Stimulated activated CD4-positive, alpha-beta T cell treated with anti-CD3 and anti-CD28 coated beads, Interleukin-15, amount 100 ng/mL, for 1 hour (primary cell): ENCODE data around the gene BABAM2.

ENCODE experiments used
- DNase-seq, 2 donors: peaks; one replicate each; pipeline ENCODE4 v3.0.0-alpha.2; 2020; ENCODE audit warnings: low read depth in 1 of 2, low spot score in 1 of 2

Gene BABAM2

DNA sequence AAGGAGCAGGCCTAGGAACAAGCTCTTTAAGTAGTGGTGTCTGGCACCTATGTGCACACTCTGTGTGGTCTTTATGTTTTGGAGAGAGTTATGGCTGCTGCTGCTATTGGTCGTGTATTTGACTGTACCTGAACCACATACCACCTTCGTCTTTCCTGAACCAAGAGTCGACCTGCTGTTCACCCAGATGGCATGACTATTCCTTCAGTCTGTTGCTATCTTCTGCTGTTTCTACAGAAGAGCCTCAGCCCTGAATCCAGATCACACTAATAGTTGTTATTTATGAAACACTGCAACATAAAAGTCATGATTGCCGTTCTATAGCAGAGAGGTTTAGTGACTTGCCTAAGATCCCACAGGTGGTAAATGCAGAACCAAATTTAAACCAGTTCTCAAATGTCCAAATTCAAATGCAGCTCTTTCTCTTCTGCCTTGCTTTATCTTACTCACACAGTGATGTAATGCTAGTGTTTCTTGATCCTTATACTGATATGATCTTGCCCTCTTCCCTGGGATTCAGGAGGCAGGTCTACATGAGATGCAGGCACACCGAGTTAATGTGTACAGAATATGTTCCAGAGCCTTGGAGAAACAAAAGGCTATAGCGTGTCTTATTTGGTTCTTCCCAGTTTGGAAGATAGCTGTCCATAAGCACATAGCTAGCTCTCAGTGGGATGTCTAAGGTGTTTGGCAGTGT is 380.1 kb downstream of the BABAM2 start:
- DNase-seq: no peak

DNA sequence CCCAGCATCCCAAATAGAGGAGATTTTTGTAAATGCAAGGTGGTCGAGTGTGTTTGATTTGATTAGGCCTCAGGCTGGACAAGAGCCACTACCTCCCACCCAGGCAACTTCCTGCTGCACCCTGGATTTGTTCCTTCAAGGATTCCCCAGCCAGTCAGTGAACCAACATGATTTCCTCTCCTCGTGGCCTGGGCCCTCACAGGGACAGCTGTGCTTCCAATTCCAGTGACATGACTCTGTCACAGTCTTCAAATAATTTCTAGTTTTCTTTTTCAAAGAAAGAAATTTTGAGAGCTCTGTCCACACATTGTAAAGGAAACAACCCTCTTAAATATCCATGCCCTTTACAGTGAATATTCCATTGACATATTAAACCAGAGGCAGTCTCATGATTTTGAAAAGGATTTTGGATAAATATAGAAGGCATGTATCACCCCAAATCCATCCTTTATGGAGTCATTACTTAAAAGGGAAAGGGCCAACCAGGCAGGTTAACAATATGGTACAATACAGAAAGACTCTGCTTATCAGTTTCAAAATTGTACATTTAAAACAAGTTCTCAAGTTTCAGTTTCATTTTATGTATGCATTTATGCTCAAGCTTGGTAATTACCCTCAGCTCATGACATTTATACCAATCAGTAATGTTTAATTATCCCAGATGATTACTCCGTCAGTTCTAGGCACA is 380.8 kb downstream of the BABAM2 start:
- no peak for DNase-seq

DNA sequence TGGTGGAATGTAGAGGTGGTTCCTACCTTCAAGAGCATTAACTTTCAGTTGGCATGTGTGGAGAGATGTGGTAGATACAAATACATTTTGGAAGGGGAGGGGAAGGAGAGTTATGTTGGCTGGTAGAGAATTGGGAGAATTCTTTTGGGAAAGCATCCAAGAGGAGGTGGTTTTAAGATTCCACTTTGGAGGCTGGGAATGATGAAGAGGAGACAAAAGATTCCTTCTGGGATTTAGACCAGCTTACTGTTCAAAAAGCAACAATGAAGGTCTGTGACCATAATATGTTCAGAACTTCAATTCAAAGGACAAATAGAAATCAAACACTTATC is 381.4 kb downstream of the BABAM2 start:
- DNase-seq: no peak

DNA sequence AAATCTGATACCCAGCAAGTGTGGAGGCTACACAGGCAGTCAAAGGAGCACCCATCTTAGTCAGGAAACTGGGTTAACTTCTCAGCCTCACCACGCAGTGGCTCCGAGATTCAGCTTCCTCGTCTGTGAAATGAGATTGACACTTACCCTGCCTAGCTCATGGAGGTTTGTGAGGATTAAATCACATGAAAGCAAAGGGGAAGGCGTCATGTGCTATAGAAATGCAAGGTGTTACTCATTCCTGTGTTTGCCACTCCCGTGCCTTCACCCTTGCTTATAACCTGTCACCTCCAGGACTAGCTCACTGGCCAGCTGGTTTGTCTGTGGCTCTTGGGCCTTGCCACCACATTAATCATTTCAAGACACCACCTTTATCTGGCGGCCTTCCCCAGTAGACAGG is 383.2 kb downstream of the BABAM2 start:
- DNase-seq: no peak

DNA sequence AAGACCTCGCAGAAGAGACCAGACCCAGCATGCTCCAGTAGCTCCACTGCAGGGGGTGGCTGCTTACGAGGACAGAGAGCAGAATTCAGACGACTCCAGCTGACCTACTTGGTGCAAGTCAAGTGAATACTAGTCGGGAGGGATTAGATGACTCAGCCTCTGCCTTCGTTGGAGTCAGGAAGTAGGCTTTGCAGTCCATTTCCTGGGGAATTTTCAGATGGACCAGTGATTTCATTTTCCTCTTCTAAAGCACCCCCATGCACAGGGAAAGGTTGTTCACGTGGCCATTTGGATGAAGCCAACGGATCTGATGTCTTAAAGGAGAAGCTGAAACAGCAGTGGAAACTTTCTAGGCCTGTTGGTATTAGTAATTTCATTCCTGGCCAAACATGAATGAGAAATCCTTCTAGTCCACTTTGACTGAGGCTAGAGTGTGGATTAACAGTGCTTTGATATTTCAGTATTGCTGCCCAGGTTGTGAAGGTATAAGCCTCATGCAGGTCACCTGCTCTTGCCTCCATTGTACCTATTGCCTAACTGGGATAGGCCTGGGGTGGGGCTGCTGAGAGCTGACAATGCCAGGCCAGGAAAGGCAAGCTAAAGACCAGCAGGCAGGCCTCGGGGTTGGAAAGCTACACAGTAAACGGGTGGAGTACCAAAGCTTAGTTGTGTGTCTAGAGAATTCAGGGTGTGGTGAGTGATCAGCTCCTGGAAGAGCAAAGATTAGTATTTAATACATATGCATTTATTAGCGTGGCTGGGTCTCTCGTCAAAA is 384.6 kb downstream of the BABAM2 start:
- DNase-seq: no peak

DNA sequence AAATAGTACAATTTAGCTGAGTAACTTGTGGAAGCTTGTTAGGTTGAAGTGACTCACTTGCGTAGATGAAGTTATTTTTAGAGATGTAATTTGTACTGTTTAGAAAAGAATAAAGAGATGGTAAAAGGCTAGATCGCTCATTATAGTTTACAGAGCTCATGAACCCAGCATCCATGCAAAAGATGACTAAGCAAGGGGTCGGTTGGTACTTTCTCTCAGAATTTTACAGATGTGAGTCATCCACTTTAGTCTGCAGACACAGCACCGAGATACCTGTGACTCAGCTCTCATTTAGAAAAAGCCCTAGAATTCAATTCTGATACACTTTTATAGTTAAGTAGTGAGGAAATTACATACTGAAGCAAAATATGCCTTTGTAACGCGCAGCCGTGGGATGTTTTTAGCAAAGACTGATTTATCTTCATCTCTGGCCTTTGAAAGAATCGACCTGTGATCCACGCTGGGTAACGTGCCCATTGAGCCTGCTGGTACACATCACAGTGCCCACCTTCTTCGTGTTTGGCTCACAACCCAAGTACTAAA is 385.6 kb downstream of the BABAM2 start:
- DNase-seq: peak in 1 of 2 donors; percentile 7

DNA sequence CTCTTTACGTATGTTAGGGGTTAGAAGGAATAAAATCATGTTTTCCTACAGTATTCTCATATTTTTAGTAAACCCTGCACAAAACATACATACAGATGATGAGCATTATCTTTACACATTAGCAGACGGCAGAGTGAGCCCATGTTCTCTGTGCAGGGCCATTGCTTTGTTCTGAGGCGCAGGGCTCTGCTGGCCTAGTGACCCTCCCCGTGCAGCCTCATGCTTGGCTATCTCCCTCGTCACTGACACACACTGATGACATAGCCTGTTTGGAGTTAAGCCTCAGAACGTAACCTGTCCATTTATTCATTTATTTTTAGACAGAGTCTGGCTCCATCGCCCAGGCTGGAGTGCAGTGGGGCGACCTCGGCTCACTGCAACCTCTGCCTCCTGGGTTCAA is 386.3 kb downstream of the BABAM2 start:
- no peak for DNase-seq

DNA sequence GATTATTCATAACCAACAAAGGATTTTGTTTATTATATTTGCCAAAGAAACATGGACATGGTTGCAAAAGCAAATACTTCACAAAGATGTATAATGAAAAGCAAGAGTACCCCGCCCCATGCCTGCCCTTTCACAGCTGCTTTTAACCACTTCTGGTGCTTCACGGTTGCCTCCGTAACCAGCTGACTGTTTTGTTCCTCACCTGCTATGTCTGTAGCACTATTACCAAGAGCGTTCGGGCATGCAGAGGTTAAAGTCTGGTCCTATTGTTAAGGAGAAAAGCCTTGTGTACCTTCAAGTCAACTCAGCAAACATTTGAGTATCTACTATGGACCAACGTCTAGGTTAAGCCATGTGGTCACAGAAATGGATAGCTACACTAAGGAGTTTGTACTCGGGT is 386.9 kb downstream of the BABAM2 start:
- no peak for DNase-seq

DNA sequence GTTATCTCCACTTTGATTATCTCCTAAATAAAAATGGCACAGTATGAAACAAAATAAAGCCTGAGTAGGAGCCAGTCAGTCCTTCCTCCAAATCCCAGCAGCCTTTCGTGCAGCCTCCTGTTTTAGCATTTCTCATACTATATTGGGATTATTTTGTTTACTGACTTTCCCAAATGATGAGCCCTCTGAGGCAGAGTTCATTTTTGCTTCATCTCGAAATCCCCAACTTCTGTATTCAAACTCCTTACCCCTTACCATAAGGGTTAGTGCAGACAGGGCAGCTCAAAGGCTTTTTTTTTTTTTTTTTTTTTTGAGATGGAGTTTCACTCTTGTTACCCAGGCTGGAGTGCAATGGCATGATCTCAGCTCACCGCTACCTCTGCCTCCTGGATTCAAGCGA is 388.8 kb downstream of the BABAM2 start:
- no peak for DNase-seq

DNA sequence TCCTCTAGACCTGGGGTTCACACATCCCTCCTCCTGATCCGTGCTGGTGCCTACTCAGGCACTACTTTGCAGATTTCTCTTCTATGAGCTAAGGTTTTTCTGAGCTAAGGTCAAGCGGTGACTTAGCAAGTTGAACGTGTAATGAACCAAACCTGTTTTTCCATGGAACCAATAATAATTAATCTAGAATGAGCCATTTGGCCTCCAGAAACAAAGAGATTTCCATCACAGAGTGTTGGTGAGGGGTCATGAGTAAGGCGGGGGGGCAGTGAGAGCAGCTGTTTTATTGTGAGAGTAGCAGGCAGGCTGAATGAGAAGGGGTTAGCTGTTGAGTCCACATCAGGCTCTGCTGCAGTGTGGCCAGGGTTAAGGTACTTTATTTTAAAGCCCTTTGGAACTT is 390.1 kb downstream of the BABAM2 start:
- DNase-seq: no peak

DNA sequence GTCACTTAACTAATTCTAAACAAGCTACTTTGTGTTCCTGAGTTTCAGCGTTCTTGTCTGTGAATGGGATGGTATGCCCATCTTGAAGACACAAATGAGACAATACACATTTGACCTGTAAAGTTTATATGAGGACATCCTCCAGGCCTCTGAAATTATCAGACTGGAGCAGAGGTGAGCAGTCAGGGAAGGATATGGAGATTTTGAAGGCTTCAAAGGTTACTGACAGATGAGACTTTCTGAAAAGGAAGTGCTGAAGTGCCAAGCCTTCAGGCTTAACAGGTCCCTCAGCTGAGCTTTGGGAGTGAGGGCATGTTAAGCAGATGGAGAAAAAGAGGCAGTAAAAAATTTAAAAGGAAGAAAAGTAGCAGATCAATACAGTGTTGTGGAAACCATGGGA is 391.2 kb downstream of the BABAM2 start:
- no peak for DNase-seq

DNA sequence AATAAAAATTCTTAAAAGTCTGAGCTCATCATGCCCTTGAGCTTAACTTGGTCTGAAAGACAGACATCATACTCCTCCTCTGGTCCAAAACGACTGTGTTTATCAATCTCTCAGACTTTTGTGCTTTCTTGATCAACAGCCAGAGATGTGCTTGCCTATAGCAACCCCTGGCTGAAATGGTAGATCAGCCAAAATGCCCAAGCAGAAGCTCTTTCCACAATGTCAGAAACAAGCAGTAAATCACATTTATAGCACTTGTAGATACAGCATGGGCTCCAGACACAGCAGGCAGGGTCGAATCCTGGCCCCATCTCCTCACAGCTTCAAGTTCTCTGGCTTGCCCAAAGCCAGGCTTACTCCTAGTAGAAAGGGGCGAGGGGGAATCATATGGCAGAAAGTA is 391.7 kb downstream of the BABAM2 start:
- DNase-seq: no peak

DNA sequence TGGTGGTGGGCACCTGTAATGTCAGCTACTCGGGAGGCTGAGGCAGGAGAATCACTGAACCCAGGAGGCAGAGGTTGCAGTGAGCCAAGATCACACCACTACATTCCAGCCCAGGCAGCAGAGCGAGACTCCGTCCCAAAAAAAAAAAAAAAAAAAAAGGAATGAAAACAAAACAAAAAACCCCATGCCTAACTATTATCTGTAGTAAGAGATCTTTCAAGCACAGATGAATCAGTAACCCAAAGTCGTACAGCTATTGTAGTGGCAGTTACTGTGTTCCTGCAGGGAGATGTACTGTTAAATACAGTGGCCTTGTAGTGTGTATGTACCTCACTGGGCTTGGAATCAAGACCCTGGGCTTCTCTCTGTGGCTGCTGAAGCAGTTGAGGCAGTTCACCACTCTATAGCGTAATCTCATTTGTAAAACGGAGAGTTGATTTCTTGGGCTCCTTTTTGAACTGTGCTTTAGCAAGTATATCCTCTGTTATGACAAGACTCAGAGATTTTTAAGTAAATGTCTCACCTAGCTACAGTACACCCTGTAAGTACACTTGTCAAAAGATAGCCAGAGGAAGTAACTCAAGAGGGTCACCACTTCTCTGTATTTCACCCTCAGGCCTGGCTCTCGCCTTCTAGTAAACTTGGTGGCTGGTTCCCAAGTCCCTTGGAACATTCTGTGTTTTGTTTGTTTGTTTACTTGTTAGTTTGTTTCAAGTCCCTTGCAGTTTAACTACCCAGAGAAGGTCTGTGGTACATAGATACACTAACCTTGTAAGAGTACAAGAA is 392.5 kb downstream of the BABAM2 start:
- DNase-seq: no peak

DNA sequence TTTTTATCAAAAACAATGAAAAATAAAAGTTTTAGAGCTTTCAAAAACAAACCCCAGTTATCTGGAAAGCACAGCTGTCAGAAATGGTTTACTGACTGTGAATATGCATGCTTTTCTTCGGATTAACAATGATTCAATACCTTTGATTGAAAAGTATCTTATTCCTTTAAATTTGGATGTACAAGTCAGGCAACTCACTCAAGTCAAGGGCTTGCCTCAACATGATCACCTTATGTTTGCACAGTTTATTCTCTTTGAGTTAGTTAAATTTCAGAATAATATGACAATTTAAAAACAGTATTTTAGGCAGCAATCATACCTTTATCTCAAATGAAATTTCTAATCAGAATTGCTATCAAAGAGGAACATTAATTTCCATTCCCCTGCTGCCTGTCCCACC is 393.3 kb downstream of the BABAM2 start:
- DNase-seq: no peak

DNA sequence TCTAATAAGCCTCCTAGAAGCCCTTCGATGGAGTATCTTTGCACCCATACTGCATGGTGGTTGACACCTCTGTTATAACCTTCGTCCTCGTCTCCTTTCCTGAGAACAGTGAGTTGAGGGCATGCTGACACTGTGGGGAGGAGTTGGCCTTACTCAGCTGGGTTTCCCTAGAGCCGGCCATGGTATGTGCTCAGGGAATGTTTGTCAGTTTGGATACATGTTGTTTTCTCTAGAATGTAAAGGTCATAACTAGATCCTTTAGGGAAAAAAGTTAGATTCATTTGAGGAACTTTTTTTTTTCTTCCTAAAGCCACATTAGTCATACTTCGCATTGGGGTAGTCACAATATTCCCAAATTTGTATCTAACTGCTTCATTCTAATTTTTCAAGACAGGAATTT is 396.1 kb downstream of the BABAM2 start:
- DNase-seq: no peak

DNA sequence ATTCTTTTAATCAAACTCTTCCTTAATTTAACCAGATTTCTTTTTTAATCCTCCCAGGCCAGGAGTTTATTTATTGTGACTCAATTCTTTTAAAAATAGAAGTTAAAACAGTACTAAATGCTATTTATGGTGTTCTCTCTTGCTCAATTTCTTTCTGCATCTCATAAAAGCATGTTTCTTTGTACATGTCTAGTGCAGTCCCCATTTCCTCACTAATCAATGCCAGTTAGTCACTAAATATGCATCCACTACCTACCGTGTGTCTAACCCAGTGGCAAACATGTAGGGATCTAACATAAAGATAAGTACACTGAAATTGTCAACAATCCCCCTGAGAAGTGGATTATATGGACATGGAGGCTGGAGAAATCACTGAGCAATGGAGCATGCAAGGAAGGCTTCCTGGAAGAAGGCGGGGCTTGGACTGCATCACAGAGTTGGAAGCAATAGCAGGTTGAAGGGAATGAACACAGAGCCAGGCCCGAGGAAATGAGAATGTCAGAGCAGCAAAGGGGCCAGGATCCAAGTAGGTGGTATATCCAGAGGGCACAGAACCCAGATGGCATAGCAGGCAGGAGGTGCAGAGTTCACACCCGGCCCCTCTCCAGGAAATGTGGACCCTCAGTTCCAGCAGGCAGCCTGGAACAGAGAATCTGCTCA is 396.9 kb downstream of the BABAM2 start:
- no peak for DNase-seq

DNA sequence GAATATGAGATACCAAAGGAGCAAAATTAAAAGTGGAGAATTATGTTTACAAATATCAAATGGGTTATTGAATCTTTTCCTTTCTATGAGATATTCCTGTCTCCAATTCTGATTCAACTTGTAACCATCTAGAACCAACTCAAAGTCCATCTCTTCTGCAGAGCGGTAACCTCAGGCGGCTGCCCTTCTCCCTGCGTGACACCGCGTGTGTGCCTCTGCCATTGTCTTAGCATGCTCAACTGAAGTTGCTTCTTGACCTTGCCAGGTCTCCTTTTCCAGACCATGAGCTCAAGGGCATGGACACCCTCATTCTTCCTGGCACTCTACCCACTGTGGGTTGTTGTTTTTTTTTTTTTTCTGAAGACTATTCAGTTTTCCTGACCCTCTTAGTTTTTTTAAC is 398.1 kb downstream of the BABAM2 start:
- DNase-seq: no peak

DNA sequence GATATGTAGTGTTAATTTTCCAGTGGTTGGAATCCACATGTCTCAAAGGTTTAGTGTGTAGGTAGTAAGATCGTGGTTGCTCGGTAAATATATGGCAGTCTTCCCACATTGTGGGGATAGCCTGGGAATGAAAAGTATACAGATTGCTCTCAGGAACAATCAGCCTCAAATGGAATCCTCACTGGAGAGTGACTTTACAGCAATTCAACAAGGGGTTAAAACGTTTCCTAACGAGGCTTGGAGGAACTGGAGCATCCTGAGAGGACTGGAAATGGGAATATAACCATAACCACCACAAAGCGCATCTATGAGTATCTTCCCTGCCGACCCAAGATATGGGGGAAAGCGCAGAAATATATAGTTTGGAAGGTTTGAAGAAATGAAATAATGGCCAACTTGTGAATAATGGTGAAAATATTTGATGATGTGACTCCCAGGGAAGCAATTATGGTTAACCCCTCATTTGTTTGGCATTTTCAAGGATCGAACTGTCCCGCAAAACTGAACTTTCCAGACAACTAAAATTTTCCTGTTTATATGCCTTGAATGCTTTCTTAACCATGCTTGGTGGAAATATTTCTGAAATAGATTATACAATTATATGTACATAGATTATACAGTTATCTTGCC is 401.4 kb downstream of the BABAM2 start:
- DNase-seq: no peak

DNA sequence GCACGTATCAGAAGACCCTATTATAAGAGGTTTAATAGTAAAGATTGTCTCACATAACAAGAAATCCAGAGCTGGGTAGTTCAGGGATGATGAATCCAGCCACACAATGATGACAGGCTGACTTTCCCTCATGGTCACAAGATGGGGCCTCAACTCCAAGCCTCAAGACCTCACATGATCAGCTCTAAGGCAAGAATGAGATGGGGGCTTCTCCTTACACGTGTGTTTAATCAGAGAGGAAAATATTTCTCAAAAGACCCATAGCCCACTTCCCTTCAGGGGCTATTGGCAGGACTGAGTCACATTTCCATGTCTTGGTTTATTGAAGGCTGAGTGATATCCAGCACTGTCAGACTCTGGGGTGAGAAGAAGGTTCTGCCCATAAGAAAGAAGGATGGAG is 402.0 kb downstream of the BABAM2 start:
- DNase-seq: no peak

DNA sequence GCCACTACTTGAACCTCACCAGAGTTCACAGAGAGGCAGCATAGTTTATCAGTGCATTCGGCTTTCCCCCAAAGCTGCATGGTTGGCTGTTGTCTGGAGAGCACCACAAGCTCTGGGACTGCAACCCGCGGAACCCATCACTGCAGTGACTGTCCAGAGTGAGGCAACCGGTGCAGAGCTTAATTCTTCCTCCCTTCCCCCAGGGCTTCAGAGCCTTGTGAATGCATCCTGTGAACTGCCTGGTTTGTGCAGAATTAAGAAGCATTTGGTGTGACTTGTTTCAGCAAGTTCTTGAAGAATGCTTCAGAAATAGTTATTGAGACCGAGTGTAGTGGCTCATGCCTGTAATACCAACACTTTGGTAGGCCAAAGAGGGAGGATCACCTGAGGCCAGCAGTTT is 402.9 kb downstream of the BABAM2 start:
- no peak for DNase-seq
